ENCODE data around the gene NAV2.

Gene NAV2

GRCh38 chr11:19676475-19677380, 35.9 kb upstream of the NAV2 start:
- Histone ChIP-seq H3K4me1 (peaks cover 0 to 84% (median 58%) of the 10 kb centered on the region in 4 donors), H3K9me3 (no peaks in the 10 kb centered on the region), H3K27me3 (no peaks in the 10 kb centered on the region), H3K36me3 (no peaks in the 10 kb centered on the region), H3K27ac (peak overlapping the region; percentile 87 to 90), H3K4me3 (no peak overlapping the region)
- intact Hi-C loops (cut with DNase I; ENCODE audit: low total_unique reads) = loop anchor here (10.0 kb wide), 1 partner anchor 72 kb away; no protein-coding TSS in a partner anchor
- DNase-seq = peak; percentile 40 to 61
- no peak for TF ChIP-seq CTCF (IDR thresholded peaks at IDR 0.05)

GRCh38 chr11:19677381-19678080, 35.1 kb upstream of the NAV2 start:
- Histone ChIP-seq H3K27me3 (no peaks in the 10 kb centered on the region), H3K27ac (peak overlapping the region; percentile 87 to 90), H3K4me1 (peaks cover 0 to 84% (median 60%) of the 10 kb centered on the region in 4 donors), H3K4me3 (no peak overlapping the region), H3K36me3 (no peaks in the 10 kb centered on the region), H3K9me3 (no peaks in the 10 kb centered on the region)
- no peak for DNase-seq
- TF ChIP-seq CTCF (IDR thresholded peaks at IDR 0.05) = no peak
- intact Hi-C loops (cut with DNase I; ENCODE audit: low total_unique reads) = loop anchor here (10.0 kb wide), 1 partner anchor 73 kb away; no protein-coding TSS in a partner anchor

GRCh38 chr11:19679952-19680828, 32.4 kb upstream of the NAV2 start:
- Histone ChIP-seq H3K9me3 (no peaks in the 10 kb centered on the region), H3K4me1 (peaks cover 0 to 84% (median 60%) of the 10 kb centered on the region in 4 donors), H3K27me3 (no peaks in the 10 kb centered on the region), H3K36me3 (no peaks in the 10 kb centered on the region), H3K4me3 (no peak overlapping the region), H3K27ac (peak overlapping the region; percentile 90 to 91)
- TF ChIP-seq CTCF (IDR thresholded peaks at IDR 0.05) = peak; percentile 25 to 46
- DNase-seq = peak; percentile 96 to 98
- intact Hi-C loops (cut with DNase I; ENCODE audit: low total_unique reads) = loop anchor here (2.0 to 10.0 kb wide), 2 partner anchors 33 to 75 kb away; partner anchors contain the start of gene NAV2

- H3K27ac ChIP-seq = peak overlapping the region; percentile 90 to 91
- DNase-seq = no peak
- TF ChIP-seq CTCF (IDR thresholded peaks at IDR 0.05) = no peak
- no peaks in the 10 kb centered on the region for H3K27me3 ChIP-seq
- no peaks in the 10 kb centered on the region for H3K9me3 ChIP-seq
- intact Hi-C loops (cut with DNase I; ENCODE audit: low total_unique reads) = loop anchor here (2.0 kb wide), 1 partner anchor 32 kb away; the partner anchor contains the start of gene NAV2
- H3K36me3 ChIP-seq = no peaks in the 10 kb centered on the region
- H3K4me1 ChIP-seq = peaks cover 0 to 78% (median 58%) of the 10 kb centered on the region in 4 donors
- no peak overlapping the region for H3K4me3 ChIP-seq
Measured at GRCh38 chr11:19680829-19681368, 31.7 kb upstream of the NAV2 start.
